GM21529 (cell line): Measurements from ENCODE around the gene L1CAM.

Experiments
- ATAC-seq: cut with Tn5 transposase; IDR thresholded peaks from one replicate; pipeline ENCODE4 v1.9.1; 2021; ENCODE audit not compliant: unreplicated experiment

L1CAM gene

GRCh38 chrX:153885968-153886903 lies at the start of gene L1CAM:
Gene L1CAM (minus strand): TSS chrX:153886173. CDS start chrX:153875836, 10,337 bp downstream.
- ATAC-seq = no peak

- peak; percentile 17 for ATAC-seq
These were observed 49.4 kb upstream of the L1CAM start for GRCh38 chrX:153935326-153935851.

GRCh38 chrX:153934762-153935325 lies 48.9 kb upstream of the L1CAM start, which contains the start of gene NAA10:
Gene NAA10 (minus strand): TSS chrX:153935037. CDS start chrX:153934904, 133 bp downstream.
- ATAC-seq = peak; percentile 92

- peak; percentile 24 for ATAC-seq
These were observed 48.3 kb upstream of the L1CAM start for GRCh38 chrX:153934148-153934761.

- no peak for ATAC-seq
These were observed 47.8 kb upstream of the L1CAM start for GRCh38 chrX:153933748-153934147.

GRCh38 chrX:153932220-153932915 lies 46.4 kb upstream of the L1CAM start:
- ATAC-seq = no peak

GRCh38 chrX:153931748-153932147 lies 45.8 kb upstream of the L1CAM start:
- no peak for ATAC-seq

GRCh38 chrX:153931151-153931550 lies 45.2 kb upstream of the L1CAM start:
- no peak for ATAC-seq

- no peak for ATAC-seq
These were observed 44.3 kb upstream of the L1CAM start for GRCh38 chrX:153930011-153930910.

GRCh38 chrX:153929576-153929975 lies 43.6 kb upstream of the L1CAM start:
- ATAC-seq = no peak

GRCh38 chrX:153928846-153929245 lies 42.9 kb upstream of the L1CAM start:
- no peak for ATAC-seq

GRCh38 chrX:153927922-153928760 lies 42.2 kb upstream of the L1CAM start:
- peak; percentile 84 for ATAC-seq

GRCh38 chrX:153927672-153927921 lies 41.6 kb upstream of the L1CAM start:
- ATAC-seq = no peak

GRCh38 chrX:153926858-153927671 lies 41.1 kb upstream of the L1CAM start:
- peak; percentile 45 for ATAC-seq

- peak; percentile 0 for ATAC-seq
These were observed 40.5 kb upstream of the L1CAM start for GRCh38 chrX:153926552-153926857.

- no peak for ATAC-seq
These were observed 40.0 kb upstream of the L1CAM start, which contains the start of gene ARHGAP4 for GRCh38 chrX:153925739-153926551. Gene ARHGAP4 (minus strand): TSS chrX:153926264. CDS start chrX:153926202, 62 bp downstream.

- ATAC-seq = no peak
These were observed 39.4 kb upstream of the L1CAM start for GRCh38 chrX:153925387-153925738.
